ENCODE measurements around the gene PDE4D. TPM values are rescaled to one million over a fixed set of nuclear protein-coding genes. Genes with fewer than 3 reads are reported as not detected.
A peak's percentile ranks its signal among the peaks of the same experiment; 100 is the strongest.

PDE4D gene
- total RNA-seq, 1 experiment from 2014 or later: 6.3 TPM

DNA sequence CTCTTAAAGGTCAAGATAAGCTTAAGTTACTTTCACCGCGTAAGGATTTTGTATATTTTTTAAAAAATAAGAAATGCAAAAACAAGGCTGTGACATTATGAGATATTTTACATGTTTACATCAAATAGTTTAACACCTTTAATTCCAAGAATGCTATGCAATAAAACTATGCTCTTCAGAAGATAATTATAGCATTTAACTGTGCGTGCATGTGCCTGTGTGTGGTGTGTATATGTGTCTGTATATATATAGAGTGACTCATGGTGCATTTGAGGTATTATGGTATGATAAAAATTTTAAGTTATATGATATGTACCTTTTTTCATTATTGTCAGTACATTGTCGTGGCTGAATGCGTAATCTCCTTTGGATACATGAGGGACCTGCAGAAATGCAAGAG is 539.3 kb downstream of the PDE4D start:
- H3K27me3 ChIP-seq (replicated peaks): no peaks in the 10 kb centered on the region
- no peaks in the 10 kb centered on the region for H3K9me3 ChIP-seq (replicated peaks)
- H3K4me3 ChIP-seq: no peak overlapping the region
- no peak overlapping the region for H3K27ac ChIP-seq
- H3K4me1 ChIP-seq (replicated peaks): peaks cover 12% of the 10 kb centered on the region
- no peaks in the 10 kb centered on the region for H3K36me3 ChIP-seq
- no peak for DNase-seq (ENCODE audit: low read depth in 1 of 2, low spot score in 2 of 2)

DNA sequence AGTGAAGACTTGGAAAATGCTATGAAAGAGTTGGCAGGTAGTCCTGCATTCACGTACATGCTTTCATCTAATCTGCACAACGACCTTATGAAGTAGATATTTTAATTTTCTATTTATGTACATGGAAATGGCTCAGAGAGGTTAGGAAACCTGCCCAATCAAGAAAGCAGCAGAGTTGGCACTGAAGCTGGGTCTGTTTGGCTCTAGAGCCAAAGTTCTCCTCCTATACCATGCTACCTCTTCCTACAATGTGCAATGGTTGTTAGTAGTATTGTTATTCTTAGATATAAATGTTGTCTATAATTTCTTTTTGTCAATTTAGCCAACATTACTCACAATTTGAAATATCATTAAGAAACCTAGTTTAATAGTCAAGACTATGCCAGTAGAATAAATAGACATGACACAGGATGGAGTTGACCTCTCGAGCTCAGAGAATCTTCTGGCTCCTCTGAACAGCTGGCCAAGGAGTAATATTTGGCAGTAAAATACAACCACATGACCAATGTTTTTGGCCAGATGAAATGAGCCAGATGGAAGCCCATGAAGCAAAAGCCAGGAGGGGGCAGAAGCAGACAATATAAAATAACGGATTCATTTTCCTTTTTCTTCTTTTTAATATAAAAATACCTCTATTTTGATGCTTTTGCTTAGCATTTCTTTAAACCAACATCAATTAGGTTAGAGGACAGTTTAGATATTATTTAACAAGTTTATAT is 542.3 kb downstream of the PDE4D start:
- Histone ChIP-seq H3K9me3 (replicated peaks) (no peaks in the 10 kb centered on the region), H3K4me1 (replicated peaks) (0 out of 2 replicates have a peak, but pooled peaks cover 6% of the 10 kb centered on the region), H3K27ac (no peak overlapping the region), H3K27me3 (replicated peaks) (no peaks in the 10 kb centered on the region), H3K4me3 (no peak overlapping the region), H3K36me3 (no peaks in the 10 kb centered on the region)
- no peak for DNase-seq (ENCODE audit: low read depth in 1 of 2, low spot score in 2 of 2)

DNA sequence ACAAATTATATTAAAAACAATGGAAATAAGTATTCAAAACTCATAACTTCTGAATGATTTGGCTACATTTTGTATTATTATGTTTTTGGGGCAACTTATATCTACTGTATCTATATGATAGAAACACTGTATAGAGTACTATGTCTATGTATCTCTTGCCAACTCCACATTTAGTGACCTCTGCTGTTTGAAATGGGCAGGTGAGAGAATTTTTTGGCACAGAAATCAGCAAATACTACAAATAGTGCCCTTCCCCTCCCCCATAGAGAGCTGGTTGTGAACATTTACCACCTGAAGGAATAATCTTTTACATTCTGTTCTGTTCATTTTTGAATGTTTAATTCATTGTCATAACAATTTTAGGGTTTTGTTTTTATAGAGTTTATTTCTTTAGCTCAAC is 545.3 kb downstream of the PDE4D start:
- Histone ChIP-seq H3K9me3 (replicated peaks) (no peaks in the 10 kb centered on the region), H3K36me3 (no peaks in the 10 kb centered on the region), H3K4me1 (replicated peaks) (0 out of 2 replicates have a peak, but pooled peaks cover 6% of the 10 kb centered on the region), H3K27ac (no peak overlapping the region), H3K4me3 (no peak overlapping the region), H3K27me3 (replicated peaks) (no peaks in the 10 kb centered on the region)
- DNase-seq (ENCODE audit: low read depth in 1 of 2, low spot score in 2 of 2): no peak

DNA sequence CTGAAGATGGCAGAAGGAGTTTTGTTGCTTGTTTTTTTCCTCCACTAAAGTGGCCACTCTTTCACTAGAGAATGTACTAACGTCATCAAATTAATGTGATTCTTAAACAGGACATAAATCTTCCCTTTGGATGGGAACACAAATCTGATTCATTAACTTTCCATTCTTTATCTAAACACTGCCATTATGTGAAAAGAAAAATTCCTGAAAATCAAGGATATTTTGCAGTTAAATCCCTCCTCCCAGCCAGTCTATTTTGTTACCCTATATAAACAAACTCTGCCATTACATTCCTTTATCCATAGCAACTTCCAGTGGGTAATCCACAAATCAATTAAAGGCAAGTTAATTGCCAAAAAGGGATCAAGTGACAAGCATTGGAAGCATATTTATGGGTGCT is 546.5 kb downstream of the PDE4D start:
- Histone ChIP-seq H3K27ac (no peak overlapping the region), H3K27me3 (replicated peaks) (no peaks in the 10 kb centered on the region), H3K4me1 (replicated peaks) (0 out of 2 replicates have a peak, but pooled peaks cover 6% of the 10 kb centered on the region), H3K36me3 (no peaks in the 10 kb centered on the region), H3K9me3 (replicated peaks) (no peaks in the 10 kb centered on the region), H3K4me3 (no peak overlapping the region)
- no peak for DNase-seq (ENCODE audit: low read depth in 1 of 2, low spot score in 2 of 2)

DNA sequence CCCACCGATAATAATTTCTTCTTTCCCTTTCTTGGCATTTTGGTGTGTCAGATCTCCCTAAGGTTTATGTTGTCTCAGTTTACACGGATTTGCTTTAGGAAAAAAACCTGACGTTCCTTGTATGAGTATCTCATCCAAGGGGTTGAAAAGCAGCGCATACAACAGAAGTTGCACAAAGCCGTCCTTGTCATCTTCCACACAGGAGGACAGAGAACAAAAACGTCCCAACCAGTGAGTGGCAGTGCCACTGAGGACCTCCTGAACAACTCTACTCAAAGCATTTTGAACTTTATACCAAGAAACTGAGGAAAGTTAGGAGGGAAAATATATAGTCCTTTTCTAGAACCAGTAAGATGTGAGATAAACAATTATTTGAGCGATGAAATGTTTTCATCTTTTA is 547.0 kb downstream of the PDE4D start:
- DNase-seq (ENCODE audit: low read depth in 1 of 2, low spot score in 2 of 2): no peak
- Histone ChIP-seq H3K27me3 (replicated peaks) (no peaks in the 10 kb centered on the region), H3K4me1 (replicated peaks) (0 out of 2 replicates have a peak, but pooled peaks cover 6% of the 10 kb centered on the region), H3K4me3 (no peak overlapping the region), H3K27ac (no peak overlapping the region), H3K9me3 (replicated peaks) (no peaks in the 10 kb centered on the region), H3K36me3 (no peaks in the 10 kb centered on the region)

DNA sequence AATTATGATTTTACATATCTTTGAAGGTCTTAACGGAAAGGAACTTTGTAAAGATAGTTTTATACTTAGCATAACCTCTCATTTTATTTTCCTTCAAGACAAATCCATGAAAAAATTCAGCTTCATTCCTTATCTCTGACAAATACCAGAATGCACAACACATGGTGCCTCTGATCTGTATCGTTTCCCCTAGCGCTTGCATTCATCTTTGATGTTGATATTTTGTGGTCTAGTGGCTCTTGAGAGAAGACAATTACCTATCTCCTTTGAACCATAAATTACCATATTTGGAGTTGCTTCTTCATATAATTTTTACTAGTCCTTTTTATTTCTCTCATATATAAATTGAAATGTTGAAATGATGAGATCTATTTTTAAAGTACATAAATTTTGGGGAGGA is 551.3 kb downstream of the PDE4D start:
- DNase-seq (ENCODE audit: low read depth in 1 of 2, low spot score in 2 of 2): peak in 1 of 2 experiments; percentile 22
- H3K4me1 ChIP-seq (replicated peaks): 0 out of 2 replicates have a peak, but pooled peaks cover 5% of the 10 kb centered on the region
- H3K9me3 ChIP-seq (replicated peaks): no peaks in the 10 kb centered on the region

DNA sequence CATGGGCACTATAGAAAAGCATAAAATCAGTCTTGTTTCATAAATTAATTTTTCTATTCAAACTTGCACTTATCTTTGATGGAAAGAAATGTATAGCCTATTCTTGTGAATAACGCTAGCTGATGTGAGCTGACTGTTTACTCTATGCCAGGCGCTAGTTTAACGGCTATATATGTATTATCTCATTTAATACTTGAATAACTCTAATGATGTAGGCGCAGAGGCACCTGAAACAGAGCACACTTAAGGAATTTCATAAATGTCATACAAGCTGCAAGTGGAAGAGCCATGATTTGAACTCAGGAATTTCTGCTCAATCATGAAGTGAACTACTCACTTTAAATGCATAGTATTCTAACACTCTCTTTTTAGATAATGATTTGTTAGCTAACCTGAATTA is 551.8 kb downstream of the PDE4D start:
- Histone ChIP-seq H3K36me3 (no peaks in the 10 kb centered on the region), H3K4me3 (no peak overlapping the region), H3K9me3 (replicated peaks) (no peaks in the 10 kb centered on the region), H3K4me1 (replicated peaks) (0 out of 2 replicates have a peak, but pooled peaks cover 1% of the 10 kb centered on the region), H3K27ac (no peak overlapping the region), H3K27me3 (replicated peaks) (no peaks in the 10 kb centered on the region)
- no peak for DNase-seq (ENCODE audit: low read depth in 1 of 2, low spot score in 2 of 2)

More for the DNA sequence above, 551.3 kb downstream of the PDE4D start:
- no peaks in the 10 kb centered on the region for H3K27me3 ChIP-seq (replicated peaks)
- no peak overlapping the region for H3K4me3 ChIP-seq
- H3K36me3 ChIP-seq: no peaks in the 10 kb centered on the region
- no peak overlapping the region for H3K27ac ChIP-seq

DNA sequence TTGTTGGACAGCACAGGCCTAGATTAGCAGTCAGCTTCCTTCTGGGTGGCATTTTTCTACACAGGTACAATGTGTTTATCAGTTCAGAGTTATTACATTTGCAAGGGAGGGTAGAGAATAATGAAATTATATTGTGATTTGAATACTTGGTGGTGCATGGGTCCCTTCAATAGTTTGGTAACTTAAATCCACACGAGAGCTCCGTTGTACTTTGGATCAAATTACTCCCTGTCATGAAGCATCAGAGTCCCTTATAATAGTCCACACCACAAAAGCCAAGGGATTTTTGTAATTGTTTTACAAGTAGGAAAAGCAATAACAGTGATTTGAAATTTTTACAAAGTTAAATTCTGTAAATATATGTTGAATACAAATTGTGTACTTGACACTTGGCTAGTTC is 552.4 kb downstream of the PDE4D start:
- H3K27me3 ChIP-seq (replicated peaks): no peaks in the 10 kb centered on the region
- H3K4me3 ChIP-seq: no peak overlapping the region
- H3K4me1 ChIP-seq (replicated peaks): no peaks in the 10 kb centered on the region
- no peaks in the 10 kb centered on the region for H3K9me3 ChIP-seq (replicated peaks)
- H3K27ac ChIP-seq: no peak overlapping the region
- no peak for DNase-seq (ENCODE audit: low read depth in 1 of 2, low spot score in 2 of 2)
- no peaks in the 10 kb centered on the region for H3K36me3 ChIP-seq

DNA sequence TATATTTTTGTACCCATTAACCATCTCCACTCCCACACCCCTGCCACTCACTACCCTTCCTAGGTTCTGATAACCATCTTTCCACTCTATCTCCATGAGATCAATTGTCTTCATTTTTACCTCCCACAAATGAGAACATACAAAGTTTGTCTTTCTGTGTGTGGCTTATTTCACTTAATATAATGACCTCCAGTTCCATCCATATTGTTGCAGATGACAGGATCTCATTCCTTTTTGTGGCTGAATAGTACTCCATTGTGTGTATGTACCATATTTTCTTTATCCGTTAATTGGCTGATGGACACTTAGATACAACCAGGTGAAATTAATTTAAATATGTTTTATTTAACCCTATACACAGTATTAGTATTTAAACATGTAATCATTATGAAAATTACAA is 552.9 kb downstream of the PDE4D start:
- H3K36me3 ChIP-seq: no peaks in the 10 kb centered on the region
- no peak overlapping the region for H3K4me3 ChIP-seq
- H3K4me1 ChIP-seq (replicated peaks): no peaks in the 10 kb centered on the region
- no peaks in the 10 kb centered on the region for H3K9me3 ChIP-seq (replicated peaks)
- no peak overlapping the region for H3K27ac ChIP-seq
- no peaks in the 10 kb centered on the region for H3K27me3 ChIP-seq (replicated peaks)
- DNase-seq (ENCODE audit: low read depth in 1 of 2, low spot score in 2 of 2): no peak

DNA sequence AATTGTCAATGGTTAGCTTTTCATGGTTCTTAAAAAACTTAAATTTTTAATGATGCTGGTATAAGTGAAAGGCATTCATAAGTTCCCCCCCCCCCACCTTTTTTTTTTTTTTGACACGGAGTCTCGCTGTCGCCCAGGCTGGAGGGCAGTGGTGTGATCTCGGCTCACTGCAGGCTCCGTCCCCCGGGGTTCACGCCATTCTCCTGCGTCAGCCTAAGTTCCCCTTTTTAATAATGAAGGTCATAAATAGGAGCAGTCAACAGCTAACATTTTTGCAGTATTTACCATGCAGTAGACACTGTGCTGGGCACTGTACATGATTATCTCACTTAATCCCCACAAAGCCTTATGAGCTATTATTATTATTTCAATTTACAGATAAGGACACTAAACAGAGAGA is 556.3 kb downstream of the PDE4D start:
- Histone ChIP-seq H3K27ac (no peak overlapping the region), H3K4me3 (no peak overlapping the region), H3K9me3 (replicated peaks) (no peaks in the 10 kb centered on the region), H3K36me3 (no peaks in the 10 kb centered on the region), H3K4me1 (replicated peaks) (no peaks in the 10 kb centered on the region), H3K27me3 (replicated peaks) (no peaks in the 10 kb centered on the region)
- DNase-seq (ENCODE audit: low read depth in 1 of 2, low spot score in 2 of 2): no peak

DNA sequence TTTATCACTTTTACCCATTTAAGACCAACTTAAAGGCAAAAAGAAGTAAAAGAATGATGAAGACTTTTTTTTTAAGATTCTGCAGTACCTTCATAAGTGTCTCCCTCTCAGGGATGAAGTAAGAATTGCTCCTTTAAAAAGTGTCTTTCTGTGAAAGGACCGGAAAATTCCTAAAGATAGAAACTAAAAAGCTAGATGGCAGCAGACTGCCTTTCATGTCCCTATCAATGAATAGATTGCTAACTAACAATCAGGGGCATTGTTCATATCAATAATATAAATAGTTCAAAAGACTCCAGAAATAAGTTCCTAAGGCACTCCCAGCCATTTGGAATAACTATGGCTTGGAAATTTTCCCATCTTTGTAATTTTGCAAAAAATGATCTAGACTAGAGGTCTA is 558.0 kb downstream of the PDE4D start:
- H3K36me3 ChIP-seq: no peaks in the 10 kb centered on the region
- no peaks in the 10 kb centered on the region for H3K4me1 ChIP-seq (replicated peaks)
- DNase-seq (ENCODE audit: low read depth in 1 of 2, low spot score in 2 of 2): no peak
- no peaks in the 10 kb centered on the region for H3K27me3 ChIP-seq (replicated peaks)
- H3K4me3 ChIP-seq: no peak overlapping the region
- H3K9me3 ChIP-seq (replicated peaks): no peaks in the 10 kb centered on the region
- H3K27ac ChIP-seq: no peak overlapping the region

DNA sequence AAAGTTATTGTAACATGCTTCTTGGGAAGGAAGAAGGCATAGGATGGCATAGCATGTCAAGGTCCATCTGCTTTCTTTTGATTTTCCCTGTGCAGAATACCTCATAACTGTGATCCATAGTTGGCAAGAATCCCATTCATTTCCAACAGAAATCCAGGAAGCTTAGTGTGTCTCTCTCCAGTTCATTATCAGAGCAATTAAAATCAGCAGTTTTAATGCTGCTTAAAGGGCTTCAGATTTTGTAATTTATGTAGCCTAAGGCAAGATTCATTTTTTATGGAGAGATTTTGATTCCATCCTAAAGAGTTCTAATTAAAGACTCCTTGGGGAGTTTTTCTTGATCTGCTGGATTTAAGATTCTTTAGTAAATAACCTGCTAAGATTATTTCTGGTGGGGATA is 560.1 kb downstream of the PDE4D start:
- Histone ChIP-seq H3K9me3 (replicated peaks) (no peaks in the 10 kb centered on the region), H3K36me3 (no peaks in the 10 kb centered on the region), H3K4me1 (replicated peaks) (no peaks in the 10 kb centered on the region), H3K4me3 (no peak overlapping the region), H3K27me3 (replicated peaks) (no peaks in the 10 kb centered on the region), H3K27ac (no peak overlapping the region)
- no peak for DNase-seq (ENCODE audit: low read depth in 1 of 2, low spot score in 2 of 2)

DNA sequence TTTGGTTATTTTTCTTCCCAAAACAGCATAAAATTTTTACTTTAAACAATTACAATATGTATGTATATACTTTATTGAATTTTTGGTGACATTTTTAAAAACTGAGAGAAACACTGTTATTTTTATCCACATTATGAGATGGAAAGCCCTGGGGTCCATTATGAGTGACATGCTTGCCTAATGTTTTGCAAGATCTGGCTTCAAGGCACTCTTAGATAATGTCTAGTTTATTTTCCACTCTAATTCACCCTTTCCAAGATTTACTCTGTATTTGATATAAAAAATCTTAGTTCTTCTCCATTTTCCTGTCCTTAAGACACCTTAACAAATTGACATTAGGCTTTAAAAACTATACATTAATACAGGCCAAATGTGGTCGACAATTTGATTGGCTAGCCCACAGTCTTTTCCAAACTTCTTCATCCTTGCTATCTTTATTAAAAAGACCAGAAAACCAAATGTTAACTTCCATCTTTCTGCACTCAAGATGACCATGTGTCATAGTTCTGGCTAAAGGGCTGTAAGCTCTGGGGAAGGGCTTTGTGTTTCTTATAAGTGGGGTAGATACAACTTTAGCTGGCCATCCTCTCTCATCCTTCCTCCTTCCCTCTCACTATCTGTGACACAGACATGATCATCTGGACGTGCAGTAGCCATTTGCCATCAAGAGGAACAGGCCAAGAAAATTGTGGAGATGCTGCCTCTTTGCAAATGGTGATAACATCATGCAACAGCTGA is 561.1 kb downstream of the PDE4D start:
- H3K27me3 ChIP-seq (replicated peaks): no peaks in the 10 kb centered on the region
- H3K4me3 ChIP-seq: no peak overlapping the region
- H3K4me1 ChIP-seq (replicated peaks): no peaks in the 10 kb centered on the region
- H3K27ac ChIP-seq: no peak overlapping the region
- DNase-seq (ENCODE audit: low read depth in 1 of 2, low spot score in 2 of 2): no peak
- H3K36me3 ChIP-seq: no peaks in the 10 kb centered on the region
- no peaks in the 10 kb centered on the region for H3K9me3 ChIP-seq (replicated peaks)

DNA sequence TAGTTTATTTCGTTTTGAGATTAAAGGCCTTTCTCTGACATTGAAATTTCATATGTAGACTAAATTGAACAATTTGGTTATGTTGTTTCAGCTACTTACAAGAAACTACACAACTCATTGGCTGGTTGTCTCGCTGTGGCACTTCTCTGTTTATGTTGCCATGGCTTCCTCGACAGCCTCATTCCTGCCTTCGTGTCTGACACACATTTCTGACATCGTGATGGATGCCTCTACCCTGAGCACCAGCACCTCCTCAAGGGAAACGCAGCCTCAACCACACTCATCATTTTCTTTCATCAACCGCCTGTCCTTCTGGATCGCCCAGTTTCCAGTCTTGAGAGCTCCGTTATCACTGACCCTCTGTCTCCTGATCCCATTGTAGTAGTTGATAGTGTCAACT is 562.8 kb downstream of the PDE4D start:
- no peaks in the 10 kb centered on the region for H3K36me3 ChIP-seq
- no peaks in the 10 kb centered on the region for H3K27me3 ChIP-seq (replicated peaks)
- H3K9me3 ChIP-seq (replicated peaks): no peaks in the 10 kb centered on the region
- DNase-seq (ENCODE audit: low read depth in 1 of 2, low spot score in 2 of 2): no peak
- H3K4me3 ChIP-seq: no peak overlapping the region
- no peaks in the 10 kb centered on the region for H3K4me1 ChIP-seq (replicated peaks)
- H3K27ac ChIP-seq: no peak overlapping the region

All from SJSA1 (cell line).